NCI-H2171 (cell line): ENCODE results near the gene RPS2.

Experiments used
- DNase-seq: peaks from one replicate; lab custom pipeline; 2025; lab: John Stamatoyannopoulos, UW

RPS2 gene

GRCh38 chr16:1998852-1999801 lies 34.5 kb upstream of the RPS2 start:
- no peak for DNase-seq

- no peak for DNase-seq
Measured at GRCh38 chr16:1998360-1998835, 33.8 kb upstream of the RPS2 start.

GRCh38 chr16:1997494-1998359 lies 33.1 kb upstream of the RPS2 start:
- DNase-seq = no peak

GRCh38 chr16:1993731-1994131 lies 29.1 kb upstream of the RPS2 start:
- no peak for DNase-seq

GRCh38 chr16:1992704-1993317 lies 28.2 kb upstream of the RPS2 start:
- no peak for DNase-seq

- DNase-seq = no peak
Measured at GRCh38 chr16:1991948-1992703, 27.5 kb upstream of the RPS2 start.

GRCh38 chr16:1991588-1991947 lies 26.9 kb upstream of the RPS2 start:
- no peak for DNase-seq

GRCh38 chr16:1991135-1991551 lies 26.5 kb upstream of the RPS2 start:
- no peak for DNase-seq

- peak; percentile 46 for DNase-seq
Measured at GRCh38 chr16:1990351-1991134, 25.9 kb upstream of the RPS2 start.

GRCh38 chr16:1990101-1990350 lies 25.4 kb upstream of the RPS2 start:
- no peak for DNase-seq

GRCh38 chr16:1989209-1990100 lies 24.8 kb upstream of the RPS2 start, which contains the start of gene SYNGR3:
Gene SYNGR3 (plus strand): TSS chr16:1989970. CDS start chr16:1990103, 133 bp downstream.
- DNase-seq = no peak

GRCh38 chr16:1987198-1987597 lies 22.6 kb upstream of the RPS2 start:
- no peak for DNase-seq

- DNase-seq = no peak
Measured at GRCh38 chr16:1985466-1986150, 21.0 kb upstream of the RPS2 start.

GRCh38 chr16:1984347-1985225 lies 20.0 kb upstream of the RPS2 start:
- no peak for DNase-seq

- peak; percentile 80 for DNase-seq
Measured at GRCh38 chr16:1983544-1984346, 19.1 kb upstream of the RPS2 start, which contains the start of gene GFER. Gene GFER (plus strand): TSS chr16:1984193. CDS start chr16:1984219, 26 bp downstream.

- no peak for DNase-seq
Measured at GRCh38 chr16:1982991-1983543, 18.4 kb upstream of the RPS2 start.

GRCh38 chr16:1982013-1982433 lies 17.4 kb upstream of the RPS2 start:
- no peak for DNase-seq
